Measurements from ENCODE around the gene ROR1. TPM values are rescaled to one million over a fixed set of nuclear protein-coding genes. Genes with fewer than 3 reads are reported as not detected.

The ROR1 gene
- total and polyA plus RNA-seq, 2 donors (not counting 3 experiments of a cell fraction or from before 2014, with no cell fraction given): 2.6 to 3.5 TPM

DNA sequence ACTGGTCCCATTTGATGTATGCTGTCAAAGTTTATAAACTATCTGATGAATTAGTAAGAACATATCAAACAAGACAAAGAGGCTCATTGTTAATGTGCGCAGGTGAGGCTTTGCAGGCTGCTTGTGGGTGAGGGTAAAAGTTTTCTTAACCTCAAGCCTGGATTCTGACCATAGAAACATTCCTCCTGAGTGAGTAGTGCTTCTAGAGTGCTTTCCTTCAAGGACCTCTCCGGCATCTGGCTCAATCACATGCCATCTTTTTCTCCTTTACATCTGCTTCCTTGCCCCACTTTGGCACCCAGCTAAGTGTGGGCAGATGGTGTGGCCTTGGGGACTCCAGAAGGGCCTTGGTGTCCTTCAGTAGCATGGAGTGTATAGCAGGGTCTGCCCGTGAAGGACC lies 104.0 kb downstream of the ROR1 start:
- BruUV-seq (replicated peaks): no TSS peak
- Histone ChIP-seq H3K27me3 (ENCODE audit: control insufficient read depth in 2 of 2, insufficient read depth in 2 of 2, low read length in 2 of 2) (no peaks in the 10 kb centered on the region), H3K9me3 (replicated peaks; ENCODE audit: control insufficient read depth, insufficient read depth, low read length) (no peaks in the 10 kb centered on the region), H3K4me3 (replicated peaks in 1 of 3; ENCODE audit: insufficient read depth in 1 of 3, low read depth in 1 of 3, low read length in 3 of 3) (no peak overlapping the region), H3K79me2 (ENCODE audit: control insufficient read depth, insufficient read depth, low read length) (no peaks in the 10 kb centered on the region), H4K20me1 (replicated peaks; ENCODE audit: control insufficient read depth, extremely low read depth, insufficient read depth, low read length) (no peaks in the 10 kb centered on the region), H3K36me3 (ENCODE audit: control insufficient read depth in 2 of 2, extremely low read depth in 1 of 2, insufficient read depth in 2 of 2, low read length in 2 of 2) (no peaks in the 10 kb centered on the region), H3K4me1 (ENCODE audit: control insufficient read depth, extremely low read depth, insufficient read depth, low read length) (no peaks in the 10 kb centered on the region), H2AFZ (ENCODE audit: low read depth, low read length) (no peak overlapping the region), H3K9ac (replicated peaks; ENCODE audit: extremely low read depth, insufficient read depth, low read length) (no peak overlapping the region), H3K27ac (ENCODE audit: insufficient read depth, low read depth, low read length) (no peak overlapping the region), H3K9me1 (replicated peaks; ENCODE audit: control insufficient read depth, extremely low read depth, insufficient read depth, low read length) (no peaks in the 10 kb centered on the region), H3K4me2 (ENCODE audit: insufficient read depth, low read length) (no peak overlapping the region)
- dilution Hi-C loops (cut with MboI; ENCODE audit: extremely low pct_ligation_motif_present, low sequenced_read_pairs): no loop called here
- no peak for DNase-seq (ENCODE audit: low read depth, low spot score)
- ChIA-PET POLR2A (interaction anchor here (0.6 kb wide), 1 partner anchor 741 kb away, joined by 3 read pairs; no protein-coding TSS in a partner anchor), CTCF (interaction anchor here (2.2 kb wide), 1 partner anchor 186 kb away, joined by 7 read pairs; no protein-coding TSS in a partner anchor)
- TF ChIP-seq MYC (IDR thresholded peaks at IDR 0.05; ENCODE audit: low read depth, low read length) (no peak), POLR2AphosphoS5 (IDR thresholded peaks at IDR 0.05; ENCODE audit: insufficient read depth, low read depth, low read length) (no peak), FOS (IDR thresholded peaks at IDR 0.05; ENCODE audit: borderline replicate concordance, insufficient read depth, low read length) (no peak), JUN (IDR thresholded peaks at IDR 0.05; ENCODE audit: borderline replicate concordance, insufficient read depth, insufficient read length, low read depth) (no peak), POLR2A (IDR thresholded peaks at IDR 0.05; ENCODE audit: low read depth, low read length) (no peak), EZH2 (IDR thresholded peaks at IDR 0.05; ENCODE audit: borderline replicate concordance, low read depth, low read length, severe bottlenecking) (no peak), GATA2 (IDR thresholded peaks at IDR 0.05; ENCODE audit: insufficient read depth, insufficient read length, low read depth, low read length) (no peak)
- TF ChIP-seq, protein P1, sequence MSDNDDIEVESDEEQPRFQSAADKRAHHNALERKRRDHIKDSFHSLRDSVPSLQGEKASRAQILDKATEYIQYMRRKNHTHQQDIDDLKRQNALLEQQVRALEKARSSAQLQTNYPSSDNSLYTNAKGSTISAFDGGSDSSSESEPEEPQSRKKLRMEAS (IDR thresholded peaks at IDR 0.05; ENCODE audit: insufficient read depth, insufficient read length): no peak
- TF ChIP-seq, protein P2, sequence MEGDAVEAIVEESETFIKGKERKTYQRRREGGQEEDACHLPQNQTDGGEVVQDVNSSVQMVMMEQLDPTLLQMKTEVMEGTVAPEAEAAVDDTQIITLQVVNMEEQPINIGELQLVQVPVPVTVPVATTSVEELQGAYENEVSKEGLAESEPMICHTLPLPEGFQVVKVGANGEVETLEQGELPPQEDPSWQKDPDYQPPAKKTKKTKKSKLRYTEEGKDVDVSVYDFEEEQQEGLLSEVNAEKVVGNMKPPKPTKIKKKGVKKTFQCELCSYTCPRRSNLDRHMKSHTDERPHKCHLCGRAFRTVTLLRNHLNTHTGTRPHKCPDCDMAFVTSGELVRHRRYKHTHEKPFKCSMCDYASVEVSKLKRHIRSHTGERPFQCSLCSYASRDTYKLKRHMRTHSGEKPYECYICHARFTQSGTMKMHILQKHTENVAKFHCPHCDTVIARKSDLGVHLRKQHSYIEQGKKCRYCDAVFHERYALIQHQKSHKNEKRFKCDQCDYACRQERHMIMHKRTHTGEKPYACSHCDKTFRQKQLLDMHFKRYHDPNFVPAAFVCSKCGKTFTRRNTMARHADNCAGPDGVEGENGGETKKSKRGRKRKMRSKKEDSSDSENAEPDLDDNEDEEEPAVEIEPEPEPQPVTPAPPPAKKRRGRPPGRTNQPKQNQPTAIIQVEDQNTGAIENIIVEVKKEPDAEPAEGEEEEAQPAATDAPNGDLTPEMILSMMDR (IDR thresholded peaks at IDR 0.05; ENCODE audit: extremely low read depth in 1 of 2, insufficient read depth in 1 of 2, low read depth in 1 of 2, low read length in 2 of 2): no peak
- no peak for FAIRE-seq
- intact Hi-C loops (cut with micrococcal nuclease): no loop called here

Data from endothelial cell of umbilical vein (primary cell).